HL-60 (cell line): ENCODE measurements around the gene MVD.

Experiments
- CTCF ChIP-seq: IDR thresholded peaks from one replicate; pipeline ENCODE4 v1.5.1; 2011; ENCODE audit warnings: low read length, control low read depth, inconsistent platforms; ENCODE audit not compliant: insufficient read depth
- GABPA ChIP-seq: IDR thresholded peaks from 2 replicates; pipeline ENCODE4 v1.6.1; 2012; ENCODE audit warnings: low read depth
- POLR2AphosphoS5 ChIP-seq: IDR thresholded peaks from 2 replicates; pipeline ENCODE4 v1.6.1; 2012; ENCODE audit warnings: low read depth
- REST ChIP-seq: IDR thresholded peaks from 2 replicates; pipeline ENCODE4 v1.6.1; 2012; ENCODE audit warnings: low read depth; ENCODE audit not compliant: insufficient replicate concordance
- SPI1 ChIP-seq: IDR thresholded peaks from 2 replicates; pipeline ENCODE4 v1.6.1; 2012; ENCODE audit warnings: low read depth, mild to moderate bottlenecking, borderline replicate concordance

DNA sequence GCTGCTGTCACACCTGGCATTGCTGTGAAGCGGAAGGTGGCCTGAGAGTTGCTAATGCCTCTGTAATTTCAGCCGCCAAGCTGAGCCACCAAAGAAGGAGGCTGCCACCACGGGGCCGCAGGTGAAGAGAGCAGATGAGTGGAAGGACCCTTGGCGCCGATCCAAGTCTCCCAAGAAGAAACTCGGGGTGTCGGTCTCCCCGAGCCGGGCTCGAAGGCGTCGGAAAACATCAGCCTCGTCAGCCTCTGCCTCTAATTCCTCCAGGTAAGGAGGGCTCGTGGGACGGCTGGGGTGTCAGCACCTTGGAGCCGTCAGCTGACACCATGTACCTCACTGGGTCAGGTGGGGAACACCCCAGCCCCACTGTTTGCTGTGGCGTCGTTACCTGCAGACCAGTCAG, 40.8 kb downstream of the MVD start:
- no peak for TF ChIP-seq CTCF
- no peak for TF ChIP-seq POLR2AphosphoS5
- TF ChIP-seq GABPA = no peak
- no peak for TF ChIP-seq SPI1
- TF ChIP-seq REST = no peak
